RCC 7860 (cell line): Measurements from ENCODE around the gene STOM.
"Not testable (repeated sequence)": the region's sequence is repeated elsewhere in the genome, so short reads cannot be mapped to it uniquely, and the experiment has no call there.

Experiments
- DNase-seq: peaks from one replicate; pipeline ENCODE4 v3.0.0-alpha.2; 2015; ENCODE audit warnings: low spot score
- FAIRE-seq: peaks from 2 replicates; lab custom pipeline; 2012; peaks lifted over from hg19 to GRCh38; lab: Jason Lieb, UNC

STOM gene

DNA sequence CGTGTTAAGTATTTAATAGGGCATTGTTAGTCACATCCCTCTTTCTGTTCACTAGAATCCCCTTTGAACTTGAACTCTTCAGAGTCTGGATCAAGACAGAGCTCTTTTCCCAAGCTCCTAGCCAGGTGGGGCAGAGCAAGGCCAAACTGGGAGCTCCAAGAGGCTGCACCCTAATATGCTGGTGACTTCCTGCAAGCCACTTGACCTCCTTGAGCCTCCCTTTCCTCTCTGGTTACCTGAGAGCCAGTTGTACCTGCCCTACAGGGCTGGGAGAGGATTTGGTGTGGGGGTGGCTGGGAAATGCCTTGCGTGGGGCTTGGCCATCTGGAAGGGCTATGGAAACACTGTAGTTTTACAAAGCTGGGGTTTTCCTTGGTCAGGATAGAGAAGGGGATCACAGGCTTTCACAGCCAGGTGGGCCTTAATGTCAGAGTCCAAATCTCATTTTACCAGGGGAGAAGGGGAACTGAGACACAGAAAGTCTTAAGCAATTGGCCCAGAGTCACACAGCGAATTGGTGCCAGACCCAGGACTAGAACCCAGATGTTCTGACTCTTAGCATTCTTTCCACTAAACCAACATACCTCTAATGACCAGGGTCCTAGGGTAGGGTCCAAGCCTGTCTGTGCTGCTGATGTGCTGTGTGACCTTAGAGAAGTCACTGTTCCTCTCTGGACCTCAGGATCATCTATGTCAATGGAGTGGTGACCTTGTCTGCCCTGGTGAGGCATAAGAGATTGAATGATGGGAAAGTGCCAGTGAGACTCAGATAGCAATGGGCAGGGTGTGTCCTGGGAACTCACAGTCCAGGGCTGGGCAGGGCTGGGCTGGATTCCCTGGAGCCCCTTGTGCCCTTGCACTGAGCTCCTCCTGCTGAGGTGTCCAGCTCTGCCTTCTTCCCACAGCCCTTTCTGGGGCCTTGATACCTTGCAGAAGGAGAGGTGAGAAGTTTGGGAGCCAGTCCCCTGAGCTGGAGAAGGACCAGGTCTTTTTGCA lies 66.3 kb downstream of the STOM start:
- FAIRE-seq (no peak), DNase-seq (no peak)

DNA sequence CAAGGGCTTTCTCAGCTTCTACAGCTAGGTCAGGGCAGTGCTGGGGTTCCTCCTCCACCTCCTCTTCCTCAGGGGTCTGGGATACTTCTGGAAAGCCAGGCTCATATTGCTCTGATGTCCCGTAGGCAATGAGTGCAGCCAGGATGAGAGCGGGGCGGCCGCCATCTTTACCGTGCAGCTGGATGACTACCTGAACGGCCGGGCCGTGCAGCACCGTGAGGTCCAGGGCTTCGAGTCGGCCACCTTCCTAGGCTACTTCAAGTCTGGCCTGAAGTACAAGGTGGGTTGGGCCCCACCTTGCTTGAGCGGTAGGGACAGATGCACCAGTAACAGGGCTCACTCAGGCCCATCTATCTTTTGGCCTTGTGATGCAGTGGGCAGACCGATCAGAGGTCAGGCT lies 67.3 kb downstream of the STOM start:
- FAIRE-seq (no peak), DNase-seq (no peak)

DNA sequence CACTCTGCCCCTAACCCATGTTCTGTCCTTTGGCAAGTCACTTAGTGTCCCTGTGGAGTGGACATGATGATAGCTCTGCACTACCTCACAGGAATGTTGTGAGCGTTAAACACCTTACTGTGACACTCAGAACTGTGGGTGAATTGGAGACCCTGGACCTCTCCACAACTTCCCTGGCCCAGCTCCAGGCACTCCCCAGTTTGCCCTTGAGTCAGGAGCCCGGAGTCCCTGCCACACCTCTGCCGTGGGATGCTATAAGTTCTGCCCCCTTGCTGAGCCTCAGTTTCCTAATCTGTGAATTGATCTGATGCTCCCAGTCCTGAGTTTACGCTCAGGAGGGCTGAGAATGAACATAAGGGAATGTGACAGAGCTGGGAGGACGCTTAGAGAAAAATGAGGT lies 67.7 kb downstream of the STOM start:
- no peak for FAIRE-seq
- DNase-seq: no peak

DNA sequence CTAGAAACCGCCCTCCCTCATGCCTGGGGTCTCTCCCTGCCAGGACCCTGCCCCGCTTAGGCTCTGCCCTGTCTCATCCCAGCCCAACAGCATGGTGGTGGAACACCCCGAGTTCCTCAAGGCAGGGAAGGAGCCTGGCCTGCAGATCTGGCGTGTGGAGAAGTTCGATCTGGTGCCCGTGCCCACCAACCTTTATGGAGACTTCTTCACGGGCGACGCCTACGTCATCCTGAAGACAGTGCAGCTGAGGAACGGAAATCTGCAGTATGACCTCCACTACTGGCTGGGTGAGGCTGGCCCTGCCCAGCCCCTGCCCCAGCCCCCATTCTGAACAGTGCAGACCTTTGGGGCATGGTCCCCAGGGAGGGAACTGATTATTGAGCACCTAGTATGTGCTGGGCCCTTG lies 68.2 kb downstream of the STOM start:
- DNase-seq (no peak), FAIRE-seq (no peak)

DNA sequence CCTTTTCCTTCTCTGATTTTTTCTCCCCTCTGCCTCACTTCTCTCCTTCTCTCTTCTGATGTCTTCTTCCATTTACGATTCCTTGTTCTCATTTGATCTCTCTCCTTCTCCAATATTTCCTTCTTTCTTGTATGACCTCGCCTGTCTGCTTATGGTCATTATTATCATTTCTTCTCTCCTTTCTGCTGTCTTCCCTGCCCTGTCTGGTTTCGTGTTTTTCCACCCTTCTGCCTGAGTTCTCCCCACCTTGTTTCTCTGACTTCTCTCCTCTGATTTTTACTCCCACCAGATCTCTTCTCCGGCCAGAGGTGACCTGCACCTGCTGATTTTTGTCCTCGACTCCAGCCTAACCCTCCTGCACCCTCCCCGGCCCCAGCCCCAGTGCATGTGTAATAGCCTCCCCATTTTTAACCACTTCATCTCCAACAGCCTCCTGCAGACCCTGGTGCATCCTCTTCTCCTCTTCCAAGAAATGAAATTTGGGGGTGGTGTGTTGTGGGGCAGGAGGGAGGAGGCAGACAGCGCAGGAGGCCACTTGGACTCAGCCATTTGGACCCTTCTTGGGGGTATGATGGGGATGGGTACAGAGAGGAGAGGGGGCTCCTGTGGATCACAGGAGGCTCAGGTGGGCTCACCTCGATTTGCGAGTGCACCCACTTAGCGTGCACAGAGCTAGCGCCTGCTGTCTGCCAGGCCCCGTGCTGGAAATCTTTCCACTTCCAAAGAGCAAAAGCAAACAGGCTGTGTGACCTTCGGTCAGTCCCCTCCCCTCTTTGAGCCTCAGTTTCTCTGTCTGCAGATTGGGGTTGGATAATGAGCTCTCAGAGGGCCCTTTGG lies 69.5 kb downstream of the STOM start:
- DNase-seq: no peak
- no peak for FAIRE-seq

DNA sequence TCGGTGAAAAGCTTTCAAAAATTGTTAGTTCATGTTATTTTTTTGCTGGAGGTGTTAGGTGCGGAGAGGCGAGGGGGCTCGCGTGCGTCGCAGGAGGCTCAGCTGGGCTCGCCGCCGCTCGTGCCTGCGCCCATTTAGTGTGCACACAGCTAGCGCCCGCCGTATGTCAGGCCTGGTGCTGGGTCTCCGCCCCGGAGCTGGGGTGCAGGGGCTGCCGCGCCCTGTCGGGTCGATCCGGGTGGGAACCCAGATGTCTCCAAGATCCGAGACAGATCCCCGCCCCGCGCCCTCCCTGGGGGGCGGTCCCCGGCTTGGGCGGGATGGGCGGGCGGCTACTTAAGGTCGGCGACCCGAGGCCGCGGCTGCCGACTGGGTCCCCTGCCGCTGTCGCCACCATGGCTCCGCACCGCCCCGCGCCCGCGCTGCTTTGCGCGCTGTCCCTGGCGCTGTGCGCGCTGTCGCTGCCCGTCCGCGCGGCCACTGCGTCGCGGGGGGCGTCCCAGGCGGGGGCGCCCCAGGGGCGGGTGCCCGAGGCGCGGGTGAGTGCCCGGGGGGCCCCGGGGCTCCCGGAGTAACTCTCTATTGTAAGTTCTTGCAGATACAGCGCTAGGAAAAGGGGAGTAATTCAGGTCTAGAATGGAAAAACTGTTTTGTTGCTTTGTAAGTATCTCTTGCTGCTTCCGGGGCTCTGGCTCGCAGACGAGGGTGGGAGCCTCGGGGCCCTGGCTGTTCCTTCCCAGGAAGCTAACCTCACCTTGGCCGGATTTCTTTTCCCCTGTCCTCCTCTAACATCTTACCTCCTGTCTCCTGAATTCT lies 70.4 kb downstream of the STOM start:
- FAIRE-seq: no peak
- no peak for DNase-seq

DNA sequence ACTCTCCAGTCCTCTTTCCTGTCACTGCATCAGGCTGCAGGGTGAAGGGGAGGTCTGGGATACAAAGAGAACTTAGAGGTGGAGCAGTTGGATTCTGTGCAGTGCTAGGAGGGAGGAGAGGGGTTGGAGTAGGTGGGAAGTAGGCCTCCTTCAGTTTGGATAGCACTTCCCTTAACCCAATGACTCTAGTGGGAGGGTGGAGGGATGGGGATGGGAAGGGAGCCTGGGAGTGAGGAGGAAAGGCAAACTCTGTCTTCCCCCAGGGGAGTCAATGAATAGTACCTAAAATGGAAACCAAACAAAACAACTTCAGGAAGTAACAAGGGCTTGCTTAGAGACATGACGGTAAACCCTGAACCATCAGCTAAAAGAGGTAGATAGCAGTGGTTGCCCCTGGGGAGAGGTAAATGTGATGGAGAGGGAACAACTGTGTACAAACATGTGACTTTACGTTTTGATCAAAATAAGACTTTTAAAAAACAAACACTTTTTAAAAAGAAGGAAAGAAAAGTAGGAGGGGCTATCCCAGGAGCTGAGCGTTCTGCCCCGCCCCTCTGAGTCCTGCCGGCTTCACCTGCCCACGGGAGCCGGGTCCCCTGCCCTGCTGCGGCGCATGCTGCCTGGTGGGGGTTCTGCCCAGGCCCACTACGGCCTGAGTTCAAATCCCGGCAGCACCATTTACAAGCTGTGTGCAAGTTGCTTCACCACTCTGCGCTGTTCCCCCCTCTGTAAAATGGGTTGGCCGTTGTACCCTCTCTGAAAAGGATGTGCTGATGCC lies 71.2 kb downstream of the STOM start:
- FAIRE-seq (no peak), DNase-seq (no peak)

DNA sequence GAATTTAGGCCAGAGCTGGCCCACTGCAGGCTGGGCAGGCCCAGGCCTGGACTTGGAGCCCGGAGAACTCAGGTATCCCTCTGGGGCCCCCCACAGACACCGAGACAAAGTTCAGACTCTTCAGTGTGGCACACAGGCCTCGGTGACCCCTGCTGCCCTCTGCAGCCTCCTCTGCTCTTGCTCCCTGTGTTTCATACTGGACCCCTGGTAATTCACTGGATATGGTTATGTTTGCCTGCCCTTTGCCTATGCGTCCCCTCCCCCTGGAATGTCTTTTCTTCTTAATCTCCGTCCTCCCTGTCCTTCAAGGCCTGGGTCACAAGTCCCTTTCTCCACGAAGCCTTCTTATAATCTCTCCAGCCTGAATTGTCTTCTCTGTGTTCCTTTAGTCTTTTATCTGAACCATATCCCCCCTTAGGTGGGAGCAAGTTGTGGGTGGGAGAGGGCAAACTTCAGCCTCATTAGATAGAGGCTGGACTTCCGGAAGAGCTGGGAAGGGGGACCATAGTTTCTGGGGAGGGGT lies 72.0 kb downstream of the STOM start:
- no peak for FAIRE-seq
- DNase-seq: no peak

DNA sequence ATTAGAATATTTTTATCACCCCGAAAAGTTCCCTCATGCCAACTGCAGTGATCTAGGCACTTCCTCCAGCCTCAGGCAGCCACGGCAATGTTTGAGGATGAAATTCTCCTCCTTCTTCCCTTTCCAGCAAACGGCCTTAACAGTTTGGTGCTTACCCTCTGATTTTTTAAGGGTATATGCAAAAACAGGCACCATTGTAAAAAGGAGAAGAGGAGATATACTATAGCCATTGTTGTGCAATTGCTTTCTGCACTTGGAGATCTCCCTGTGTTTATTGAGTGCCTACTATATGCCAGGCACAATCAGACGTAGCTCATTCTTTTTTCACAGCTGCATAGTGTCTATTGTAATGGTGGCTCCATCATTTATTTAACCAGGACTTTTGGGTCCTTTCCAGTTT lies 72.7 kb downstream of the STOM start:
- FAIRE-seq (no peak), DNase-seq (no peak)

DNA sequence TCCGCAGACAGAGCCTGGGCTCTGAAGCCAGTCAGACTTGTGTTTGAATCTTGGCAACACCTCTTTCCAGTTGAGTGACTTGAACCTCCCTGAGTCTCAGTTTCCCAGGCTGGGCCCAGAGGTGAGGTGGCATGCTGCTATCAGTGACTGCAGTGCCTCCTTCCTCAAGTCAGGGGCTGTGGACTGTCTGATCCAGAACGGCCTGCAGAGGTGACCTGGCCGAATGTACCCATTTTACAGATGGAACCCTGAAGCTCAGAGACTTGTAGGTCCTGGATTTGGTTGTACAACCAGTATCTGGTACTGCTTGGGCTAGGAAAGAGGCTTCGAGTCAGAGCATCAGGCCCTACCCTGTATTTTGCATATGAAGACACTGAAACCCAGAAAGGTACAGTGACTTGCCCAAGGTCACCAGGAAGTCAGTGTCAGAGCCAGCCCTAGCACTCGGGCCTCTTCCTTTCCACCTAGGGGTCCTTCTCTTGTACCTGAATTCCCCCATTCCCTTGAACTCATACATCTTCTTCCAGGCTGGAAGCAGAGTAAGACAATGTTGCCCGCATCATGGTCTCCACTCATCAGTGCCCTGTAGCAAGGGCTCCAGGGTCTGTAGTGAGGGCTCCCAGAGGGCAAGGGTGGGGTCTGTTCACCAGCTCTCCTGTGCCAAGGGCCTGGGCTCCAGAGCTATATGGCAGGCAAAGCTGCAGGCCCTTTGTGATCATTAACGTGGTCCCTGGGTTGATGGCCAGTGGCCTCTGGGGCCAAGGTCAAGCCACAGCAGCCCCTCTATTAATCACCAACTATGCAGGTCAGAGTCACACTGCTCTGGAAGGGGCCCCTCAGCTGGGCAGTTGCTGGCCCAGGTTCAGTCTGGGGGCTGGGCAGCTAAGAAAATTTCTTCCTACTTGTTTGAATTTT lies 73.6 kb downstream of the STOM start:
- FAIRE-seq: no peak

DNA sequence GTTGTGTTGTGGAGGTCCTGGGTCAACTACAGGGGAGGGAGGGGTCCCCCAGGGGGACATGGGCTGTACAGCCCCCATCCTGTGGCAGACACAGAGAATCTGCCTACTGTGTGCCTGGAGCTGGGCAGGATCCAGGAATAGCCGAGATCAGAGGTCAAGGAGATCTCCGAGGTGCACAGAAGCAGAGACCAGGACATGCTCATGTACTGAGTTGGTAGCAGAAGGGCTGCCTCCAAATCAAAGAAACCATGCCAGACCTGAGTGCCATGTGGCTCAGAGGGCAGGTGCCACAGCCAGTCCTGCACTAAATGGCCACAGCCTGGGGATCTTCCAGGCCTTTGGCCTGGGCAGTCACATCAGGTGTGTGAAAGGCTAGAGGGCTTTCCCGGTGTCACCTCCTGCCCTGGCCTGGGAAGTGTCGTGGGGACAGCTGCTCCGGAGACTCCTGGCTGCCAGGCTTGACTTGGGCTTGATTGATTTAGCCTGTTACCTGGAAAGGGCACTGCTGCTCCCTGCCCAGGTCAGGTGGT lies 74.3 kb downstream of the STOM start:
- DNase-seq (no peak), FAIRE-seq (no peak)

More for the DNA sequence above, 73.6 kb downstream of the STOM start:
- no peak for DNase-seq

DNA sequence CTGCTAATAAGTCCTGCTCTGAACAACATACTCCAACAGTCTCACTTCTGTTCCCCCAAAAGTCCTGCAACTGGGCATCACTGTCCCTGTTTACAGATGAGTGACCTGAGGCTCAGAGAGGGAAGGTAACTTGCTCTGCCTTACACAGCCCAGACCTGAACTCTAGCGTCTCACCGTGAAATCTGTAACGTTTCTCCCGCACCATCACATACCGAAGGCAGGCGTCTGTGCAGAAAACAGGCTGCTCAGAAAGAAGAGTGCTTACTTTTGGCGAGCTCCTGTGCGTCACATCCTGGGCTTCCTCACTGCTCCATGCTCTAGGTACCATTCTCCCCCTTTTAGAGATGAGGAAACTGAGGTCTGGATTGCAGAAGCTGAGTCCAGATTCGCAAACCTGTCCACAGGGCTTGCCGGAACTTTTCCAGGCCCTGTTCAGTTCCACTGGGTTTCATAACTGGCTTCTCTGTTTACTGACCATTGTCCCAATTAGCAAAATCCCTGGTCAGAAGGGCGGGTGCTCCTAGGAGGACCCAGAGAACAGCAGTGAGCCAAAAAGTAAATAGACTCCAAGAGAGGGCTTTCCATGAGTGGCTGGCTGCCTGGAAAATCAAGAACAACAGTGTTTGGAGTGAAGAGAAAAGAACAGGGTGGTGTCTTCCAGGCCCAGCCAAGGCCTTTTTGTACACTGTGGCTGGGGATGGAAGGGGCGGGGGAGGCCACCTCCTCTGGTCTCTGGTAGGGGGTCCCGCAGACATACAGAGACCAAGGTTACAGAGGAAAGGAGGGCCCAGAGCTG lies 75.0 kb downstream of the STOM start:
- FAIRE-seq (no peak), DNase-seq (no peak)

DNA sequence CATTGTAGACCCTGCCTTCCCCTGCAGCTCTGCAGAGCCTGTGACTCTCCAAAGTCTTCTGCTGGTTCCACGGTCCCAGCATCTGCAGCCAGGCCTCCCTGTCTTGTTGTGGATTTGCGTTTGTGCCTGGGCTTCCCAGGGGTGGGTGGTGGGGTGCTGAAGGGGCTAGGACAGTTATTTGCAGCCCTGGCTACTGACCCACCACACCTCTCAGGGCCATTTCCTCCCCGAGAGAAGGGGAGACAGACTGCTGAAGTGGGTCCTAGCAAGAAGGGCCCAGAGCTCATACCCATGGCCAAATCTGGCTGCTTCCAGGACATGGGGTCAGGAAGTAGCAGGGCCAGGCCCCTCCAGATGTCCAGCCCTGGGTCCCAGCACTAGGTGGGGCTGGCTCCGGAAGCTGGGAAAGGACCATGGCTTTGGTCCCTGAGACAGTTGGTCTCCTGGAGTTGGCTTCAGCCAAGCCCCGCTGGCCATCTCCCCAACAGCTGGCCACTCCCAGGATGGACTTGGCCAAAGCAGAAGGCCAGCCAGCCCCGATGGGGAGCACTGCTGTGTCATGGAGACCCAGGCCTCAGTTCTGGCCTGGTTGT lies 75.8 kb downstream of the STOM start:
- FAIRE-seq (no peak), DNase-seq (no peak)

DNA sequence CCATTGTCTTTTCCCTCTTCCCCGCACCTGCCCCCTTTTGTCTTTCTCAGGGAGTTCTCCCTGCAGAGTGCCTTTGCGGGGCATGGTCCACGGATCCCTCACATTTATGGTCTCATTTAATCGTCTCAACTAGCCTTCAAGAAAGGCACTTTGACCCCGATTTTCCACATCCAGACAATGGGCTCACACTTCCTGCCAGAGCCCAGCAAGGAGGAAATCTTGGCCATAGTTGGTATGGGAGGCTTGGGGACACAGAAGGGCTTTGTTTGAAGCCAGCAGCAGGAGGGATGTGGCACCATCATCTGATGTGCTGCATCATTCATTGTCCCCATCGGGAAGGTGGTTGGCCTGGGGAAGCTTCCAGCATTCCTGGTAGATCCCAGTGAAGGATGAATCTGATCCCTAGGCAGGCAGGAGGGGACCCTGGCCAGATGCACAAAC lies 77.2 kb downstream of the STOM start:
- FAIRE-seq: no peak
- no peak for DNase-seq

DNA sequence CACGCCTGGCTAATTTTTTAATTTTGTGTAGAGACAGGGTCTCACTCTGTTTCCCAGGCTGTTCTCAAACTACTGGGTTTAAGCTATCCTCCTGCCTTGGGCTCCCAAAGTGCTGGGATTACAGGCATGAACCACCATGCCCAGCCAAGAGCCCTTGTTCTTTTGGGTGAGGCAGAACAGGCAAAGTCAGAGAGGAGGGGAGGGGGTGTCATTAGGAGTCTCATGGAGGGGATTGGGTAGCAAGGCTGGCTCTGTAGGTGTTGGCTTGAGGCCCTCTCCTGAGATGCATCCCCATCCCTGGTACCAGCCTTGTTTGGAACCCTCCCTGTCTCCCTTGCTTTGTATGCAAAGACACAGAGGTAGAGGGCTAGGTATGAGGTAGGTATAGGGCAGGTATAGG lies 78.0 kb downstream of the STOM start:
- DNase-seq: no peak
- FAIRE-seq: no peak

DNA sequence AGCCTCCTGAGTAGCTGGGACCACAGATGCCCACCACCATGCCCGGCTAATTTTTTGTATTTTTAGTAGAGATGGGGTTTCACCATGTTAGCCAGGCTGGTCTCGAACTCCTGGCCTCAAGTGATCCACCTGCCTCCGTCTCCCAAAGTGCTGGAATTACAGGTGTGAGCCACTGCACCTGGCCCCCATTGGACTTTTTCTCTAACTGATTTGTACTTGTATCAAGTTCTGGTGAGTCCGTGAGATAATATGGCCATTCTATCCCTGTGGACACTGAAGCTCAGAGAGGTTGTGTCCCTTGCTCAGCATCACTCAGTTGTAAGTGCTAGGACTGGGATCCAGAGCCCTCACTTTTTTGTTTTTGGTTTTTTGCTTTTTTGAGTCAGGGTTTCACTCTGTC lies 78.5 kb downstream of the STOM start:
- DNase-seq, FAIRE-seq: not testable (repeated sequence)

DNA sequence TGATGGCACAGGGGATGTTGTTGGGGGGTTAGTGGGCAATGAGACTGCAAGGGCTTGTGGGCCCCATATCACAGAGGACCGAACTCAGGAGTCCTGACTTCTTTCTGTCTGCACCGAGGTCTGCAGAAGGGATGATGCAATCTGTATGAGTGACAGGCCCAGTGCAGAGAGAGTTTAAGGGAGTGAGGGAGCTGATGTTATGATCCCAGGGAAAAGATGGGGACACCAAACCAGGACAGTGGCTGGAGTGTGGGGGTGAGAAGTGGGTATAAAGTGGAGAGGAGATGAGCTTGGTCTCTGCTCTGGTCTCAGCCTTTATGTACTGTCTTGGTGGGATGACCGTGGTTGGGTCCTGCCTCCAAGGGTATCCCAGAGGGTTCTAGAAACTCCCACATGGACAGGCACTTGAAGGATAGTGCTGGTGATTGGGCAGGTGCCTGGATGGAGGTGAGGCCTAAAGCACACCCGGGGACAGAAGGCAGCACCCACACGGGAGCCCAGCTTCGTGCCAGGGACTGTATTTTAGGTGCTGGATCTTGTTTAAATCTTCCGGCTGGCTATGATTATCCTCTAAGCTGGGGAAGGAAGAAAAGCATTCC lies 80.2 kb downstream of the STOM start:
- FAIRE-seq (no peak), DNase-seq (no peak)
